IMR-90 (cell line): ENCODE measurements around the gene FER. TPM values are rescaled to one million over a fixed set of nuclear protein-coding genes. Genes with fewer than 3 reads are reported as not detected.

ENCODE experiments used
- ATAC-seq: fragments of 200-7000 bp; cut with Tn5 transposase; 2 replicates; pipeline ENCODE4 v1.9.1; 2020; ENCODE audit warnings: low read depth, mild to moderate bottlenecking, moderate library complexity
- BruUV-seq: library from RNA; stranded (reverse); fragments of 400-500 nt; replicated peaks from 2 replicates; lab custom pipeline; 2021; lab: Mats Ljungman, UMichigan
- CTCF ChIA-PET: fragments of 300-600 bp; formaldehyde crosslinking; extraction: SDS; loops from one replicate; lab custom pipeline; 2021; ENCODE audit warnings: antibody characterized with exemption; lab: Yijun Ruan, JAX
- POLR2A ChIA-PET: fragments of 300-600 bp; sonication (Branson Sonifier 250); formaldehyde crosslinking; loops from one replicate; lab custom pipeline; 2022; ENCODE audit warnings: antibody characterized with exemption; ENCODE audit not compliant: unreplicated experiment; lab: Charles Lee
- DNase-seq: peaks from one replicate; pipeline ENCODE4 v3.0.0; 2013
- H2AFZ ChIP-seq: replicated peaks from 2 replicates; pipeline ENCODE3; 2013; ENCODE audit warnings: low read length, mild to moderate bottlenecking; ENCODE audit not compliant: poor library complexity
- H2AK5ac ChIP-seq: 2 replicates; pipeline ENCODE4 v1.6.1; 2013; ENCODE audit warnings: low read depth, low read length, inconsistent platforms
- H2AK9ac ChIP-seq: replicated peaks from 2 replicates; pipeline ENCODE3; 2013; ENCODE audit warnings: mild to moderate bottlenecking, low read depth, low read length, moderate library complexity; ENCODE audit not compliant: poor library complexity
- H2BK120ac ChIP-seq: 2 replicates; pipeline ENCODE4 v1.6.1; 2013; ENCODE audit warnings: low read depth, low read length, inconsistent platforms
- H2BK15ac ChIP-seq: 3 replicates; pipeline ENCODE4 v1.6.1; 2013; ENCODE audit warnings: low read depth, low read length, inconsistent platforms
- H2BK20ac ChIP-seq: 2 replicates; pipeline ENCODE4 v1.6.1; 2013; ENCODE audit warnings: low read depth, mild to moderate bottlenecking, inconsistent platforms, low read length, moderate library complexity
- H2BK5ac ChIP-seq: 2 replicates; pipeline ENCODE4 v1.6.1; 2013; ENCODE audit warnings: mild to moderate bottlenecking, low read depth, low read length, inconsistent platforms; ENCODE audit not compliant: poor library complexity, severe bottlenecking
- H3K14ac ChIP-seq: replicated peaks from 2 replicates; pipeline ENCODE4 v1.6.1; 2013; ENCODE audit warnings: low read depth, low read length, inconsistent platforms
- H3K18ac ChIP-seq: 2 replicates; pipeline ENCODE4 v1.6.1; 2013; ENCODE audit warnings: low read depth, low read length, control low read depth
- H3K23ac ChIP-seq: 2 replicates; pipeline ENCODE4 v1.6.1; 2013; ENCODE audit warnings: low read depth, low read length, inconsistent platforms
- H3K27ac ChIP-seq: 2 replicates; pipeline ENCODE4 v1.5.1; 2013; ENCODE audit warnings: mild to moderate bottlenecking, control low read depth, low read length; ENCODE audit not compliant: insufficient read depth
- H3K27me3 ChIP-seq: 2 replicates; pipeline ENCODE4 v1.6.1; 2013; ENCODE audit warnings: low read length; ENCODE audit not compliant: control insufficient read depth, insufficient read depth
- H3K36me3 ChIP-seq: 2 replicates; pipeline ENCODE4 v1.6.1; 2013; ENCODE audit warnings: low read length, mixed read lengths; ENCODE audit not compliant: control insufficient read depth, insufficient read depth
- H3K4ac ChIP-seq: 2 replicates; pipeline ENCODE4 v1.6.1; 2013; ENCODE audit warnings: low read depth, low read length, inconsistent platforms
- H3K4me1 ChIP-seq: 2 replicates; pipeline ENCODE4 v1.6.1; 2013; ENCODE audit warnings: low read length, mixed read lengths; ENCODE audit not compliant: control insufficient read depth, insufficient read depth
- H3K4me2 ChIP-seq: 2 replicates; pipeline ENCODE4 v1.6.1; 2013; ENCODE audit warnings: low read depth, mild to moderate bottlenecking, control low read depth, low read length, moderate library complexity
- H3K4me3 ChIP-seq: 2 replicates; pipeline ENCODE4 v1.5.1; 2013; ENCODE audit warnings: low read depth, mild to moderate bottlenecking, control low read depth, low read length, moderate library complexity; ENCODE audit not compliant: insufficient read depth
- H3K56ac ChIP-seq: 2 replicates; pipeline ENCODE4 v1.6.1; 2013; ENCODE audit warnings: low read length, inconsistent platforms; ENCODE audit not compliant: insufficient read depth; ENCODE audit errors: extremely low read depth
- H3K79me1 ChIP-seq, 2 experiments: 2 replicates each; pipeline ENCODE4 v1.6.1; 2013; ENCODE audit warnings: low read length in 2 of 2, inconsistent platforms in 1 of 2, low read depth in 1 of 2
- H3K9ac ChIP-seq: 2 replicates; pipeline ENCODE4 v1.6.1; 2013; ENCODE audit warnings: low read depth, low read length, control low read depth
- H3K9me1 ChIP-seq: 2 replicates; pipeline ENCODE4 v1.6.1; 2013; ENCODE audit warnings: low read length, inconsistent platforms; ENCODE audit not compliant: insufficient read depth
- H3K9me3 ChIP-seq: 2 replicates; pipeline ENCODE4 v1.6.1; 2013; ENCODE audit warnings: low read length; ENCODE audit not compliant: control insufficient read depth, insufficient read depth
- H4K20me1 ChIP-seq: 2 replicates; pipeline ENCODE4 v1.6.1; 2013; ENCODE audit warnings: low read length, inconsistent platforms; ENCODE audit not compliant: insufficient read depth
- H4K5ac ChIP-seq: 2 replicates; pipeline ENCODE4 v1.6.1; 2013; ENCODE audit warnings: mild to moderate bottlenecking, low read depth, low read length, control low read depth
- H4K8ac ChIP-seq, 2 experiments: 2 replicates each; pipeline ENCODE4 v1.6.1; 2013; ENCODE audit warnings: low read depth in 2 of 2, low read length in 2 of 2, control low read depth in 1 of 2, inconsistent platforms in 1 of 2
- H4K91ac ChIP-seq: 2 replicates; pipeline ENCODE4 v1.6.1; 2013; ENCODE audit warnings: low read depth, low read length, inconsistent platforms; ENCODE audit not compliant: insufficient read depth
- CEBPB ChIP-seq: IDR thresholded peaks from 2 replicates; pipeline ENCODE4 v1.6.1; 2012; ENCODE audit warnings: low read depth, low read length, improper control_type of control experiment
- CHD1 ChIP-seq: IDR thresholded peaks from 2 replicates; pipeline ENCODE4 v1.6.1; 2012; ENCODE audit warnings: low read depth, low read length, improper control_type of control experiment
- ELK1 ChIP-seq: fragments of 150-350 bp; IDR thresholded peaks from 2 replicates; pipeline ENCODE4 v1.6.1; 2016; ENCODE audit warnings: low read depth, mild to moderate bottlenecking, low read length, moderate library complexity, borderline replicate concordance
- MAFK ChIP-seq: IDR thresholded peaks from 2 replicates; pipeline ENCODE4 v1.6.1; 2012; ENCODE audit warnings: low read depth, low read length, improper control_type of control experiment
- MAZ ChIP-seq: IDR thresholded peaks from 2 replicates; pipeline ENCODE4 v1.6.1; 2012; ENCODE audit warnings: low read depth, mild to moderate bottlenecking, low read length, improper control_type of control experiment, moderate library complexity, borderline replicate concordance
- MXI1 ChIP-seq: IDR thresholded peaks from 2 replicates; pipeline ENCODE4 v1.6.1; 2012; ENCODE audit warnings: low read depth, mild to moderate bottlenecking, low read length, moderate library complexity, borderline replicate concordance
- NFE2L2 ChIP-seq: fragments of 150-350 bp; IDR thresholded peaks from 2 replicates; pipeline ENCODE4 v1.6.1; 2016; ENCODE audit warnings: low read depth, mild to moderate bottlenecking, low read length
- POLR2A ChIP-seq: IDR thresholded peaks from 2 replicates; pipeline ENCODE4 v1.6.1; 2012; ENCODE audit warnings: mild to moderate bottlenecking, low read depth, low read length
- RAD21 ChIP-seq: IDR thresholded peaks from 2 replicates; pipeline ENCODE4 v1.6.1; 2012; ENCODE audit warnings: low read length, improper control_type of control experiment
- RFX5 ChIP-seq: IDR thresholded peaks from 2 replicates; pipeline ENCODE4 v1.8.0; 2012; ENCODE audit warnings: low read depth, mild to moderate bottlenecking, low read length, moderate library complexity
- dilution Hi-C: fragments of 300-500 bp; cut with HindIII; formaldehyde crosslinking; loops from one replicate; pipeline ENCODE4 v1.14.3; 2018; ENCODE audit warnings: low sequenced_read_pairs; ENCODE audit not compliant: unreplicated experiment
- in situ Hi-C: fragments of 300-500 bp; cut with MboI; formaldehyde crosslinking; loops from 3 replicates; pipeline ENCODE4 v1.14.3; 2019; ENCODE audit warnings: low sequenced_read_pairs, inconsistent platforms, mixed read lengths
- intact Hi-C: fragments of 100-400 bp; cut with micrococcal nuclease; formaldehyde crosslinking; loops from 2 replicates; pipeline ENCODE4 v1.10.0; 2022
- polyA plus RNA-seq, 3 experiments: library from polyadenylated mRNA; depleted of rRNA; stranded (reverse); fragments of >200 nt; gene quantifications; 2 replicates each; pipeline ENCODE4 v1.2.3, GENCODE V29; 2012; ENCODE audit warnings: low replicate concordance in 1 of 3
- total RNA-seq: library from RNA; depleted of rRNA; stranded (reverse); fragments of >200 nt; gene quantifications from 2 replicates; pipeline ENCODE4 v1.2.3, GENCODE V29; 2012
- TF ChIP-seq, protein P1 (sequence below): fragments of 150-350 bp; IDR thresholded peaks from 2 replicates; pipeline ENCODE4 v1.6.1; 2017; ENCODE audit warnings: mild to moderate bottlenecking, antibody characterized with exemption, low read length, low read depth

Gene FER
- total and polyA plus RNA-seq, 2 of the 4 experiments (the other 2 are of a cell fraction) = 3.5 to 32.4 TPM

- Histone ChIP-seq H3K14ac (no peak overlapping the region), H2AFZ (no peak overlapping the region), H3K9ac (no peak overlapping the region), H4K20me1 (no peaks in the 10 kb centered on the region), H2AK5ac (no peak overlapping the region), H3K36me3 (no peaks in the 10 kb centered on the region), H2BK120ac (no peak overlapping the region), H2BK5ac (no peak overlapping the region), H3K27me3 (no peaks in the 10 kb centered on the region), H3K4me3 (no peak overlapping the region), H3K23ac (no peak overlapping the region), H3K9me3 (no peaks in the 10 kb centered on the region), H3K4me1 (no peaks in the 10 kb centered on the region), H4K5ac (no peak overlapping the region), H4K8ac (no peak overlapping the region), H2BK15ac (no peak overlapping the region), H3K4ac (no peak overlapping the region), H2AK9ac (no peak overlapping the region), H3K18ac (no peak overlapping the region), H3K4me2 (no peak overlapping the region), H3K79me1 (peaks cover 0 to 4% of the 10 kb centered on the region in 2 experiments; a peak in 1 of 4 replicates), H3K9me1 (no peaks in the 10 kb centered on the region), H3K27ac (no peak overlapping the region), H4K91ac (no peak overlapping the region), H2BK20ac (no peak overlapping the region), H3K56ac (no peak overlapping the region)
- ATAC-seq (no peak), DNase-seq (no peak)
- intact Hi-C loops = no loop called here
- CTCF ChIA-PET = no interaction called here
- POLR2A ChIA-PET = no interaction called here
- BruUV-seq = no TSS peak
- no peak for TF ChIP-seq RAD21
- no peak for TF ChIP-seq CHD1
- TF ChIP-seq POLR2A = no peak
- TF ChIP-seq MXI1 = no peak
- no peak for TF ChIP-seq NFE2L2
- no peak for TF ChIP-seq MAFK
- TF ChIP-seq ELK1 = no peak
- TF ChIP-seq, protein P1, sequence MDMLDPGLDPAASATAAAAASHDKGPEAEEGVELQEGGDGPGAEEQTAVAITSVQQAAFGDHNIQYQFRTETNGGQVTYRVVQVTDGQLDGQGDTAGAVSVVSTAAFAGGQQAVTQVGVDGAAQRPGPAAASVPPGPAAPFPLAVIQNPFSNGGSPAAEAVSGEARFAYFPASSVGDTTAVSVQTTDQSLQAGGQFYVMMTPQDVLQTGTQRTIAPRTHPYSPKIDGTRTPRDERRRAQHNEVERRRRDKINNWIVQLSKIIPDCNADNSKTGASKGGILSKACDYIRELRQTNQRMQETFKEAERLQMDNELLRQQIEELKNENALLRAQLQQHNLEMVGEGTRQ = no peak
- no peak for TF ChIP-seq RFX5
- no peak for TF ChIP-seq CEBPB
- no peak for TF ChIP-seq MAZ
- in situ Hi-C loops = no loop called here
- dilution Hi-C loops = no loop called here
Observed at GRCh38 chr5:109167586-109167985, 419.9 kb downstream of the FER start.
